NT2/D1 (cell line): ENCODE results near the gene FMC1.
"Not testable (repeated sequence)": the region's sequence is repeated elsewhere in the genome, so short reads cannot be mapped to it uniquely, and the experiment has no call there.

Experiments used
- DNase-seq: peaks from one replicate; pipeline ENCODE4 v3.0.0-alpha.2; 2011; ENCODE audit warnings: low read depth, low spot score
- H3K27me3 ChIP-seq: 2 replicates; pipeline ENCODE4 v1.6.0; 2011; ENCODE audit warnings: mild to moderate bottlenecking; ENCODE audit not compliant: insufficient read length, insufficient read depth
- H3K36me3 ChIP-seq: 2 replicates; pipeline ENCODE4 v1.6.1; 2011; ENCODE audit warnings: mild to moderate bottlenecking, low read length, mixed read lengths; ENCODE audit not compliant: insufficient read depth, insufficient read length
- H3K4me1 ChIP-seq: 2 replicates; pipeline ENCODE4 v1.5.1; 2011; ENCODE audit not compliant: insufficient read depth, insufficient read length
- H3K4me3 ChIP-seq: 2 replicates; pipeline ENCODE4 v1.5.1; 2011; ENCODE audit warnings: low read depth; ENCODE audit not compliant: insufficient read length
- H3K9ac ChIP-seq: 2 replicates; pipeline ENCODE4 v1.6.0; 2011; ENCODE audit warnings: low read depth; ENCODE audit not compliant: insufficient read length
- H3K9me3 ChIP-seq: 2 replicates; pipeline ENCODE4 v1.5.1; 2011; ENCODE audit warnings: mild to moderate bottlenecking, low read length; ENCODE audit not compliant: insufficient read depth
- SUZ12 ChIP-seq: IDR thresholded peaks from 2 replicates; pipeline ENCODE4 v1.6.1; 2011; ENCODE audit not compliant: insufficient read length, insufficient read depth; ENCODE audit errors: extremely low read depth
- YY1 ChIP-seq: IDR thresholded peaks from 2 replicates; pipeline ENCODE4 v1.6.1; 2011; ENCODE audit not compliant: insufficient read length, insufficient read depth
- ZNF274 ChIP-seq: IDR thresholded peaks from 2 replicates; pipeline ENCODE4 v1.6.1; 2011; ENCODE audit warnings: mild to moderate bottlenecking, low read depth, low read length

Gene FMC1

DNA sequence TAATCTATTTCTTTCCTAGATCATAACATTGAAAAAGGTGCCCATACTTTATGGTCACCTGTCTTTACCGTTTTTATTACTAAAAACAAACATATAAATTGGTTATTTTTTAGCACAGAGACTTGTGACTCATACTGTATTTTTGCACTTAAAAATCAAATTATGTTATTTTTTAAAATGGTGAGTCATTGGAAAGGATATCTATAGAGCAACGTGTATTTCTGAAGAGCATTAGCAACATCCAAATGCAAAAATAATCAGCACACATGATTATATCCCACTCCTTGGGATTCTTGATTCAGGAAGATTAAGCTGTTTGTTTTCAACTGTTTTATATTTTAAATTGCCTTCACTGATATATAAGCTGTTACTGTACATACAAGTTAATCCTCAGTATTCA is 40.7 kb upstream of the FMC1 start:
- H3K4me3 ChIP-seq, result no peak overlapping the region
- no peaks in the 10 kb centered on the region for H3K27me3 ChIP-seq
- peaks cover 5% of the 10 kb centered on the region for H3K36me3 ChIP-seq
- no peak overlapping the region for H3K9ac ChIP-seq
- TF ChIP-seq SUZ12 (no peak), ZNF274 (no peak), YY1 (no peak)
- no peaks in the 10 kb centered on the region for H3K4me1 ChIP-seq
- DNase-seq, result no peak
- H3K9me3 ChIP-seq, result no peaks in the 10 kb centered on the region

GRCh38 chr7:139304517-139304916 is 36.6 kb upstream of the FMC1 start:
- Histone ChIP-seq H3K9me3 (no peaks in the 10 kb centered on the region), H3K9ac (no peak overlapping the region), H3K36me3 (peaks cover 3% of the 10 kb centered on the region), H3K4me1 (no peaks in the 10 kb centered on the region), H3K27me3 (no peaks in the 10 kb centered on the region), H3K4me3 (no peak overlapping the region)
- DNase-seq, result no peak
- TF ChIP-seq ZNF274, result no peak
- TF ChIP-seq SUZ12, result no peak

- no peaks in the 10 kb centered on the region for H3K36me3 ChIP-seq
- TF ChIP-seq ZNF274 (no peak), SUZ12 (no peak), YY1 (no peak)
- no peak for DNase-seq
- no peaks in the 10 kb centered on the region for H3K27me3 ChIP-seq
- peaks cover 4% of the 10 kb centered on the region for H3K4me1 ChIP-seq
- H3K9me3 ChIP-seq, result no peaks in the 10 kb centered on the region
- no peak overlapping the region for H3K9ac ChIP-seq
- no peak overlapping the region for H3K4me3 ChIP-seq
Observed at GRCh38 chr7:139317939-139318505, 23.1 kb upstream of the FMC1 start.

- DNase-seq, result no peak
Observed at GRCh38 chr7:139321071-139321745, 19.9 kb upstream of the FMC1 start.

DNA sequence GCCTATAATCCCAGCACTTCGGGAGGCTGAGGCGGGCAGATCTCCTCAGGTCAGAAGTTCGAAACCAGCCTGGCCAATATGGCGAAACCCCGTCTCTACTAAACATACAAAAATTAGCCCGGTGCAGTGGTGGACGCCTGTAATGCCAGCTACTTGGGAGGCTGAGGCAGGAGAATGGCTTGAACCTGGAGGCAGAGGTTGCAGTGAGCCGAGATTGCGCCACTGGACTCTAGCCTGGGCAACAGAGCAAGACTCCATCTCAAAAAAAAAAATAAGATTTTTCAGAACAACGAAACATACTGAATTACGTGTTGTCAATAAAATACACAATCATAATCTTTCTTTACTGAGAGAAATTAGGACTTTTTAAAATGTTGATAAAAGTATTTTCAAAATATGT is 16.4 kb upstream of the FMC1 start:
- H3K36me3 ChIP-seq, DNase-seq, H3K9me3 ChIP-seq, H3K9ac ChIP-seq, H3K4me1 ChIP-seq, H3K27me3 ChIP-seq, H3K4me3 ChIP-seq: not testable (repeated sequence)

More at GRCh38 chr7:139321071-139321745, 19.9 kb upstream of the FMC1 start:
- TF ChIP-seq YY1 (no peak), ZNF274 (no peak), SUZ12 (no peak)
- no peaks in the 10 kb centered on the region for H3K27me3 ChIP-seq
- H3K4me3 ChIP-seq, result no peak overlapping the region
- H3K36me3 ChIP-seq, result no peaks in the 10 kb centered on the region
- peaks cover 4% of the 10 kb centered on the region for H3K4me1 ChIP-seq
- no peaks in the 10 kb centered on the region for H3K9me3 ChIP-seq
- H3K9ac ChIP-seq, result no peak overlapping the region

DNA sequence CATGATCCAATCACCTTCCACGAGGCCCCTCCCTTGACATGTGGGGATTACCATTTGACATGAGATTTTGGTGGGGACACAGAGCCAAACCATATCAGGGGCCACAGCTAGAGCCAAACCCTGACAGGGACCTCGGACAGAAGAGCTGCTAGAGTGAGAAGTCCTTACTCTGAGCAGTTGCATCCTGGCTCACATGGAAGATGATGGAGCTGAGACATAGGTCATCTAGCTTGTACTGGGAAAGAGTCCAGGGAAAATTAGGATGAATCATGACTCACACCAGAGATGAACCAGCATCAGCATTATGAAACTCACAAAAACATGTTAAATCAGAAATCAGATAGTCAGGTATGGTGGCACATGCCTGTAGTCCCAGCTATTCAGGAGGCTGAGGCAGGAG is 12.8 kb upstream of the FMC1 start:
- TF ChIP-seq SUZ12 (no peak), ZNF274 (no peak), YY1 (no peak)
- H3K36me3 ChIP-seq, result no peaks in the 10 kb centered on the region
- no peaks in the 10 kb centered on the region for H3K4me1 ChIP-seq
- no peak for DNase-seq
- H3K9ac ChIP-seq, result no peak overlapping the region
- no peaks in the 10 kb centered on the region for H3K27me3 ChIP-seq
- no peak overlapping the region for H3K4me3 ChIP-seq
- no peaks in the 10 kb centered on the region for H3K9me3 ChIP-seq

DNA sequence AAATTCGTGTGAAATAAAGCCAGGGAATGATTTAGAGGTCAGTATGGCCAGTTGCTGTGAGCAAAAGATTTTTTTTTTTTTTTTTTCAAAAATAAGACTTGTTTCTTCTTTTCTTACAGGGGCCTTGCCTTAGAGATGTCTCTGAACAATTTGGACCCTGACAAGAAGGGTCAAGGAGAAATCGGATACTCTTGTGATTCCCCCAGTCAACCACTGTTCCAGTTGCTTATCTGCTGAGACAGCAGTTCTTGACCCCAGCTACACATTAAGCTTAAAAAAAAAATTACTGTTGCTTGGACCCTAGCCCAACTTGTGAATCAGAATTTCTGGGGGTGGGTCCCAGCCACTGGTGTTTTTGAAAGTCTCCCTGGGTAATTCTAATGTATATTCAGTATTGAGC is 12.0 kb upstream of the FMC1 start:
- H3K36me3 ChIP-seq, result no peaks in the 10 kb centered on the region
- H3K9me3 ChIP-seq, result no peaks in the 10 kb centered on the region
- no peaks in the 10 kb centered on the region for H3K4me1 ChIP-seq
- no peaks in the 10 kb centered on the region for H3K27me3 ChIP-seq
- DNase-seq, result no peak
- TF ChIP-seq ZNF274, result no peak
- no peak for TF ChIP-seq SUZ12
- TF ChIP-seq YY1, result no peak
- no peak overlapping the region for H3K9ac ChIP-seq
- no peak overlapping the region for H3K4me3 ChIP-seq
